GM12891 (cell line): ENCODE results near the gene PLG.

Experiments
- POLR2A ChIP-seq: IDR thresholded peaks from 2 replicates; pipeline ENCODE4 v1.6.1; 2011; ENCODE audit warnings: low read depth, low read length, control low read depth
- SPI1 ChIP-seq: IDR thresholded peaks from 2 replicates; pipeline ENCODE4 v1.6.1; 2011; ENCODE audit warnings: low read depth, low read length, control low read depth

- TF ChIP-seq POLR2A (no peak), SPI1 (no peak)
These were observed 33.5 kb downstream of the PLG start for GRCh38 chr6:160735523-160735922.
